ENCODE results near the gene UBE4B.

DNA sequence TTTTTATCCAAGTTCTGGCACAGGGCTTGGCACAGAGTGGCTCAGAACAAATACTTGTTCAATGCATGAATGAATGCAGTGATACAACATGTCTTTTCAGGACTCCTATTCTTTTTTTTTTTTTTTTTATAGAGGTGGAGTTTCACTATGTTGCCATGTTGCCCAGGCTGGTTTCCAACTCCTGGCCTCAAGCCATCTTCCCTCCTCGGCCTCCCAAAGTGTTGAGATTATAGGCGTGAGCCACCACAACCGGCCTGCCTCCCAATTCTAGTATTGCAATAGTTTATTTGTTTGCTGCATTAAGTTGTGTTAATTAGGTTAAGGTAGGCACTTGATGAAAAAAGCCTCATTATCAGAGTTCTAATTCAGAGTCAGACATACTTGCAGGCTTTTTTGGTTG, 17.9 kb downstream of the UBE4B start:
- TF ChIP-seq, protein P1, sequence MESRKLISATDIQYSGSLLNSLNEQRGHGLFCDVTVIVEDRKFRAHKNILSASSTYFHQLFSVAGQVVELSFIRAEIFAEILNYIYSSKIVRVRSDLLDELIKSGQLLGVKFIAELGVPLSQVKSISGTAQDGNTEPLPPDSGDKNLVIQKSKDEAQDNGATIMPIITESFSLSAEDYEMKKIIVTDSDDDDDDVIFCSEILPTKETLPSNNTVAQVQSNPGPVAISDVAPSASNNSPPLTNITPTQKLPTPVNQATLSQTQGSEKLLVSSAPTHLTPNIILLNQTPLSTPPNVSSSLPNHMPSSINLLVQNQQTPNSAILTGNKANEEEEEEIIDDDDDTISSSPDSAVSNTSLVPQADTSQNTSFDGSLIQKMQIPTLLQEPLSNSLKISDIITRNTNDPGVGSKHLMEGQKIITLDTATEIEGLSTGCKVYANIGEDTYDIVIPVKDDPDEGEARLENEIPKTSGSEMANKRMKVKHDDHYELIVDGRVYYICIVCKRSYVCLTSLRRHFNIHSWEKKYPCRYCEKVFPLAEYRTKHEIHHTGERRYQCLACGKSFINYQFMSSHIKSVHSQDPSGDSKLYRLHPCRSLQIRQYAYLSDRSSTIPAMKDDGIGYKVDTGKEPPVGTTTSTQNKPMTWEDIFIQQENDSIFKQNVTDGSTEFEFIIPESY (IDR thresholded peaks at IDR 0.05): no peak
- TF ChIP-seq POLR2A (IDR thresholded peaks at IDR 0.05; ENCODE audit: low read depth, low read length) (no peak), EZH2 (IDR thresholded peaks at IDR 0.05; ENCODE audit: borderline replicate concordance, control insufficient read depth, low read depth, low read length) (no peak)
- TF ChIP-seq, protein P2, sequence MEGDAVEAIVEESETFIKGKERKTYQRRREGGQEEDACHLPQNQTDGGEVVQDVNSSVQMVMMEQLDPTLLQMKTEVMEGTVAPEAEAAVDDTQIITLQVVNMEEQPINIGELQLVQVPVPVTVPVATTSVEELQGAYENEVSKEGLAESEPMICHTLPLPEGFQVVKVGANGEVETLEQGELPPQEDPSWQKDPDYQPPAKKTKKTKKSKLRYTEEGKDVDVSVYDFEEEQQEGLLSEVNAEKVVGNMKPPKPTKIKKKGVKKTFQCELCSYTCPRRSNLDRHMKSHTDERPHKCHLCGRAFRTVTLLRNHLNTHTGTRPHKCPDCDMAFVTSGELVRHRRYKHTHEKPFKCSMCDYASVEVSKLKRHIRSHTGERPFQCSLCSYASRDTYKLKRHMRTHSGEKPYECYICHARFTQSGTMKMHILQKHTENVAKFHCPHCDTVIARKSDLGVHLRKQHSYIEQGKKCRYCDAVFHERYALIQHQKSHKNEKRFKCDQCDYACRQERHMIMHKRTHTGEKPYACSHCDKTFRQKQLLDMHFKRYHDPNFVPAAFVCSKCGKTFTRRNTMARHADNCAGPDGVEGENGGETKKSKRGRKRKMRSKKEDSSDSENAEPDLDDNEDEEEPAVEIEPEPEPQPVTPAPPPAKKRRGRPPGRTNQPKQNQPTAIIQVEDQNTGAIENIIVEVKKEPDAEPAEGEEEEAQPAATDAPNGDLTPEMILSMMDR (IDR thresholded peaks at IDR 0.05 in 2 of 3, conservative IDR thresholded peaks at IDR 0.05 in 1 of 3; ENCODE audit: control insufficient read depth in 2 of 3, extremely low read depth in 1 of 3, insufficient read depth in 1 of 3, low read depth in 3 of 3, low read length in 3 of 3): no peak
- TF ChIP-seq, protein P3, sequence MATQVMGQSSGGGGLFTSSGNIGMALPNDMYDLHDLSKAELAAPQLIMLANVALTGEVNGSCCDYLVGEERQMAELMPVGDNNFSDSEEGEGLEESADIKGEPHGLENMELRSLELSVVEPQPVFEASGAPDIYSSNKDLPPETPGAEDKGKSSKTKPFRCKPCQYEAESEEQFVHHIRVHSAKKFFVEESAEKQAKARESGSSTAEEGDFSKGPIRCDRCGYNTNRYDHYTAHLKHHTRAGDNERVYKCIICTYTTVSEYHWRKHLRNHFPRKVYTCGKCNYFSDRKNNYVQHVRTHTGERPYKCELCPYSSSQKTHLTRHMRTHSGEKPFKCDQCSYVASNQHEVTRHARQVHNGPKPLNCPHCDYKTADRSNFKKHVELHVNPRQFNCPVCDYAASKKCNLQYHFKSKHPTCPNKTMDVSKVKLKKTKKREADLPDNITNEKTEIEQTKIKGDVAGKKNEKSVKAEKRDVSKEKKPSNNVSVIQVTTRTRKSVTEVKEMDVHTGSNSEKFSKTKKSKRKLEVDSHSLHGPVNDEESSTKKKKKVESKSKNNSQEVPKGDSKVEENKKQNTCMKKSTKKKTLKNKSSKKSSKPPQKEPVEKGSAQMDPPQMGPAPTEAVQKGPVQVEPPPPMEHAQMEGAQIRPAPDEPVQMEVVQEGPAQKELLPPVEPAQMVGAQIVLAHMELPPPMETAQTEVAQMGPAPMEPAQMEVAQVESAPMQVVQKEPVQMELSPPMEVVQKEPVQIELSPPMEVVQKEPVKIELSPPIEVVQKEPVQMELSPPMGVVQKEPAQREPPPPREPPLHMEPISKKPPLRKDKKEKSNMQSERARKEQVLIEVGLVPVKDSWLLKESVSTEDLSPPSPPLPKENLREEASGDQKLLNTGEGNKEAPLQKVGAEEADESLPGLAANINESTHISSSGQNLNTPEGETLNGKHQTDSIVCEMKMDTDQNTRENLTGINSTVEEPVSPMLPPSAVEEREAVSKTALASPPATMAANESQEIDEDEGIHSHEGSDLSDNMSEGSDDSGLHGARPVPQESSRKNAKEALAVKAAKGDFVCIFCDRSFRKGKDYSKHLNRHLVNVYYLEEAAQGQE (IDR thresholded peaks at IDR 0.05; ENCODE audit: low read depth, low read length): no peak
- TF ChIP-seq, protein P4, sequence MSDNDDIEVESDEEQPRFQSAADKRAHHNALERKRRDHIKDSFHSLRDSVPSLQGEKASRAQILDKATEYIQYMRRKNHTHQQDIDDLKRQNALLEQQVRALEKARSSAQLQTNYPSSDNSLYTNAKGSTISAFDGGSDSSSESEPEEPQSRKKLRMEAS (IDR thresholded peaks at IDR 0.05; ENCODE audit: low read depth, low read length): no peak
